HG02571 (cell line): ENCODE results near the gene UBE2G2.

Experiments
- ATAC-seq: cut with Tn5 transposase; IDR thresholded peaks from one replicate; pipeline ENCODE4 v1.9.1; 2021; ENCODE audit warnings: mild to moderate bottlenecking, moderate library complexity; ENCODE audit not compliant: unreplicated experiment

UBE2G2 gene

DNA sequence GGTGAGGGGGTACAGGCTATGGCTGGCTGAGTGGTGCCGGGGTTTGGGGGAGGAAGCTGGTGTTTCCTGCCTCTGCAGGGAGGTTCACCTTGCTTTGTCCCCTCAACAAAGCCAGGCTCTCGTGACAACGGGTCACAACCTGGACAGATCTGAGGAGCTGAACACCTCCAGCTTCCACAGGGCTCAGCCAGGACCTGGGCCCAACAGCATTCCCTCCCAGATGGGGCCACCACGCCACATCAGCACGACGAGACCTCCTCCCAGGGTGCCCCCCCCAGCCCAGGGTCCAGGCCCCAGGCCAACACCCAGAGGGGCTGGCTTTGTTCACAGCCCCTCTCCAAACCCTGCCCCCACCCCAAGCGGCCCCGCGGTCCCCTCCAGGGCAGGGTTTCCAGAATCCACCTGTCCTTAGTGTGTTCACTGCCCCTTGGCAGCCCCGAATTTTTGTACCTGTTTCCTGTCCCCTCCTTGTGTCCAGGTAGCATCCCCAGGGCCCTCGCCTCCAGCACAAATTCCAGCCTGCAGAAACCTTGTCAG is 34.7 kb downstream of the UBE2G2 start:
- no peak for ATAC-seq

DNA sequence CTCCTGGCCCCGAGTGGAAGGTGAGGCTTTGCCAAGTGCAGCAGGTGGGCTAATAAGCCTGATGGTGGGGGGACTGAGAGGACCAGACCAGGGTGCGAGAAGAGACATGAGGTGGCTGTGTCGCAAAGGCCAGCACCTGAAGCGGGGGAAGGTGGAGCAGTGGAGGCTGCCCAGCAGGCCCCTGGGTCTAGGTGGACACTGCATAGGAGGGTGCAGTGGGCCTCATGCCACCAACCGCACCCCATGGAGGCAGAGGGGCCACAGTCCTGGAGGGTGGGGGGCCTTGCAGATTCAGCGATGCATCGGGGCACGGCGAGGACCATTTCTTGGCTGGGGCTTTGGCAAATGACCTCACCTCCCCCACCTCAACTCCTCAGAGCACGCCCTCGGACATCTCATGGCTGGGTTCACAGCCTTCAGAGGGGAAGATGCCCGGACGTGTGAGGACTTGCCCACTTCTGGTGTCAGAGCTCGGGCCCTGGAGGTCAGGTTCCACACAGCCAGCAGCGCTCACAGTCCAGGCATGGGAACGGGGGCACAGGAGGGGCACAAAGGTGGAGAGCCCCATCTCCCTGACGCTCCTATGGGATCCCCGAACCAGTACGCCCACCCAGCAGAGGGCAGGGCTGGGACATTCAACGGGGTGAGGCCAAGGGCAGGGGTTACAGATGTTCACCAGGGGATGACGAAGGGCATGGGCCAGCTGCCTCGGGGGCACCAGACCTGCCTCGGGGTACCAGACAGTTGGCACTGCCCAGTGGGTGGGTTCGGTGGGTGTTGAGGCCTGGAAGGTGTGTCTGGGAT is 35.4 kb downstream of the UBE2G2 start:
- no peak for ATAC-seq

DNA sequence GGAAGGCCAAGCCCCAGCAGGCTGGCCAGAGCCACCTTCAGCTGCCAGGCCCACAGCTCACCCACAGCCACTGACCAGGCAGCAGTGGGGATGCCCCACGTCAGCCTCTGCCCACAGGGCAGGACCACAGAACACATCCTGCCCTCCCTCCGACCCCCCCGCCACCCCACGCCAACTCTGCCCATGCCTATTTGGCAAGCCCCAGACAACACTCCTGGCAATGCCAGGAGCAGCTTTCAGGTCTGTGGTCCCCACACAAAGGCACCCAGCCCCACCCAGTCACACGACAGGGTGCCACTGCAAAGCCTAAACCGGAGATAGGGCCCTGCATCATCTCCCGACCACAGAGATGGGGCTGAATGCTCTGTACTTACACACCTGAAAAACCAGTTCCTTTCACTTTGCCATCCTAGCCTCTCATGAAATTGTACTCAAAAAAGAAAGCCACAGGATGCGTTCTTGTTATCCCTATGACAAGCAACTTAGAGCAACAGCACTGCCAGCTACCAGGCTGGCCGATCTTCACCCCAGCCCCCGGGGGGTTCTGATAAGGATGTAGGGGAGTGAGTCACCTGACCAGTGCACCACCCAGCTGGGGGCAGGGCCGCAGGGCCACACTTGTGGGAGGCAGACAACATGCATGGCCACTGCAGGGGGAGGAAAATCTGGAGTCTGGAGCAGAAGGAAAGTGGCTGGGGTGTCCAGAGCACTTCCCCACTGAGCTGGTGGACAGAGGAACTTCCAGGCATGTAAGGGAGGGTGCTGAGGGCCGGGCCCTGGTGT is 36.2 kb downstream of the UBE2G2 start:
- ATAC-seq, result no peak

DNA sequence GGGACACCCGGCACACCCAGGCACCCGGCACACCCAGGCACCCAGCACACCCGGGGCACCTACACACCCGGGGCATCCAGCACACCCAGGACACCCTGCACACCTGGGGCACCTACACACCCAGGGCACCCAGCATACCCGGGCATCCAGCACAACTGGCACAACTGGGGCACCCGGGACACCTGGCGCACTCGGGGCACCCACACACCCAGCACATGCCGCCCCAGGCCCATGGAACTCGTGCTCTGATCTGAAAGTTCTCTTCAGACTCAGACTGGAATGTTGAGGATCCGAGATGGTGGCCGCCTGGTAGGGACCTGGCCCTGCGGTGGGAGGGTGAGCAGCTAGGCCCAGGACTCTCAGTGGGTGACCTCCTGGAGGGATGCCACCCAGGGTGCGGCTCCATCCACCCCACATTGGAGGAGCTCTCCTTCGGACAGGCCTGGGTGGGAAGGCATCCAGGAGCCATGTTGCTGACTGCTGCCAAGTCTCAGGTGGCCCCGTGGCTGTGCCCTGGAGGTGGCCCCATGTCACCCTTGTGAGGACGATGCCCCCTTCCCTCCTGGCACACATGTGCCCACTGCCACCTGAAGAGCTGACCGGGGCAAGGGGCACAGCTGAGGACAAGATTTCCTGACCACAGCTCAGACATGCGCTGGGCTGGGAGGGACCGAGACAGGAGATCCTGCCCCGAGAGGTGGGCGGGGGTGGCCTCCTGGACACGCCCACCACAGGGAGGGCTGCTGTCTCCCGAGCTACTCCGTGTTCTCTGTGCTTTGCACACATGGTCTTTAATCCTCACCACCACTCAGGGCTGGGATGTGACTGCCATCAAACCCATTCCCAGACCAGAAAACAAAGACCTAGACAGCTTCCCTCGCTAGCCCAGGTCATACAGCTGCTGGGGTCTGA is 37.0 kb downstream of the UBE2G2 start:
- ATAC-seq, result no peak

DNA sequence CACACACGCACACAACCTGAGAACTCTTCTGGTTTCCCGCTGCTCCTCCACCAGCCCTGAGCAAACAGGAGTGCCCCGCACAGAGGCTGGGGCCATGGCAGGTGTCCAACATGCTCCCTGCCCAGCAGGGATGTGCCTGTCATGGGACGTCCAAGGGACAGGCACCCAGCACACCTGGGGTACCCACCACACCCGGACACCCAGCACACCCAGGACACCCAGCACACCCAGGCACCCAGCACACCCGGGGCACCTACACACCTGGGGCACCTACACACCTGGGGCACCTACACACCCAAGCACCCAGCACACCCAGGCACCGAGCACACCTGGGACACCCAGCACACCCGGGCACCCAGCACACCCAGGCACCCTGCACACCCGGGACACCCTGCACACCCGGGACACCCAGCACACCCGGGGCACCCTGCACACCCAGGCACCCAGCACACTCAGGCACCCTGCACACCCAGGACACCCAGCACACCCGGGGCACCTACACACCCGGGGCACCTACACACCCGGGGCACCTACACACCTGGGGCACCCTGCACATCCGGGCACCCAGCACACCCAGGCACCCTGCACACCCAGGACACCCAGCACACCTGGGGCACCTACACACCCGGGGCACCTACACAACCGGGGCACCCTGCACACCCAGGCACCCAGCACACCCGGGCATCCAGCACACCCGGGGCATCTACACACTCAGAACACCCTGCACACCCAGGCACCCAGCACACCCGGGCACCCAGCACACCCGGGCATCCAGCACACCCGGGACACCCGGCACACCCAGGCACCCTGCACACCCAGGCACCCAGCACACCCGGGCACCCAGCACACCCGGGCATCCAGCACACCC is 37.9 kb downstream of the UBE2G2 start:
- no peak for ATAC-seq

DNA sequence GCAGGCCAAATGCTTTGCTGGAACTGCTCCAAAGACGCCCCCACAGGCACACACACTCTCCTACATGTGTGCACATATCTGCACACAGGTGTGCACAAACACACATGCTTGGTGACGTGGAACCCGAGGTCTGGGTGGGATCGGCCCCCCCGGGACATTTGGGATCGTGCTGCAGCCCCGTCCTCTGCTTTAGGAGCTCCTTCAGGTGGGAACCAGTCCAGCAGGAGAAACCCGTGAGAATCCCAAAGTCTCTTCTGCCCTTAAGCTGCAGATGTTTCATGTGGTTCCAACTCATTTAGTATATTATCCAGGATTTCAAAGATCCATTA is 38.6 kb downstream of the UBE2G2 start:
- no peak for ATAC-seq

DNA sequence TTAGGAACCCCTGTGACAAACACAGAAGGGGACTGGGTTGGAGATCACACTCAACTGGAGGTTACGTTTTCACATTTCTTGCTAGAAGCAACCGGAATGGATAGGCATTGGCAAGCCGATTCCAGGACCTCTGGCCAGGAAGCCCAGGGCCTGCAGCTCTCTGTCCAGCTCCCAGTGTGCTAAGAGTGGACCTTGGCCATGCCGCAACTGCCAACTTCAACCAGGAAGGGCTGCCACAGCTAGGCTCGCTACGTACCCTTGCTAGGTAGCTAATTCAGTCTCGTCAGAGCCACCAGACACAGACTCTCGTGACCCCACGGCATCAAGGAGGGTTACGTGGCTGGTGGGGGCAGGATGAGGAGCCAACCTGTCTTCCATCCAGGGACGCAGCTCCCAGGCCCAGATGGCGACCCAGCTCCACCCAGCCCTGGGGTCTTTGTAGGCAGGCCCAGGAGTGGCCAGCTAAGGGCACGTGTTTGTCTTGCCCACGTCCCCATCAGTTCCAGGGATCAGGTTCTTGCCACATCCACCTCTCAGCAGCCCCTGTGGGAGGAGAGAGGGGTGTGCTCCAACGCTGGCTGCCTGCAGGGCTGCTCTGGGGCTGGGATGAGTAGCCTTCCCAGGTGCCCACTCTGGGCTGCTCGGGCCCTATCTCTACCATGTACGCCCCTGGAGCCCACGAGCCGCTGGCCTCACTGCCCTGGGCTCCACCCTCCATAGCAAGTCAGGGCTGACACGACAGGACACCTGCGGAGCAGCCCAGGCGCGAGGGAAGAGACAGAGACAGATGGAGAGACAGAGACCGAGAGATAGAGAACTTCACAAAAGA is 39.2 kb downstream of the UBE2G2 start:
- no peak for ATAC-seq

DNA sequence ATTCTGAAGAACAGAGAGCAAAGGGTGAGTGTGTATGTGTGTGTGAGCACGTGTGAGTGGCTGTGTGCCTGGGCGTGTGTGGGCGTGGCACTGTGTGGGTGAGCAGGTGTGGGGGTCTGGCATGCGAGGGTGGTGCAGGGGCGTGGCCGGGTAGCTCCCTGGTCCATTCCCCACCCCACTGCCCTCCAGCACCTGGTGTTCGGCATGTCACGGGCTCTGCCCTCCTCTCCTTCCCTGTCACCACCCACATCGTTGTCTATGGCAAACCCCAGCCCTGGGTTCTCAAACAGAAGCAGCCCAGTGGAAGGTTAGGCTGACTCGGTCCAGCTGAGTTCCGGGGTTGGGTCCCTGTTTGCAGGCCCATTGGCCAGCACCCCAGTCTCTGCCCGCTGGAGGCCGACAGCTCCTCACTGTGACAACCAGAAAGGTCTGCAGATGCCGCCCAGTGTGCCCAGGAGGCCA is 39.8 kb downstream of the UBE2G2 start:
- ATAC-seq, result no peak

DNA sequence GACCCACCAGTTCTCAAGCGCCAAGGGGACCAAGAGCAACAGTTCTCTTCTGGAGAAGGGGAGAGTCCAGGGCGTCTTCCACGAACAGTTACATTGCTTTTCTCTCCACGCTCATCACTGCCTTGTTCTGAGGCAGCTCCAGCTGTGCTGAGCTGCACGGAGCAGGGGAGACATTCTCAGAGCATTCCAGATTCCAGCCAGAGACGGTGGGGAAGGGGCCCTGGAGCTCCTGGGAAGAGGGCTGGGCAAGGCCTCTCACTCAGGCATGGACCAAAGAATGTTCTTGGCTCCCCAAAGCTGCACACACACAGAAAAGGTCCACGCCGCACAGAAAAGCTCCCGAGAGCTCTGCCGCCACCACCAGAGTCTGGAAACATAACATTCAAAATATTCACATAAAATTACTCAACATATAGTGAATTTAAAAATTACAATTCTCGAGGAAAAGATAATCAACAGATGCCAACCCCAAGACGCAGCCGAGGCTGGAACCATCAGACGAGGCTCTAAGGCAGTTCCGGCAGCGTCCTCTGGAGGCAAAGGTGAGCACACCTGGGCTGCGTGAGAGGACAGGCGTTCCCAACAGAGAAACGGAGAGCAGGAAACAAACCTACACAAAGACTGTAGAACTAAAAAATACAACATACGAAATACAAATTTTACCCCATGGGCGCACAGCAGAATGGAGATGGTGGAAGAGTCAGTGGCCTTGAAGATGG is 40.5 kb downstream of the UBE2G2 start:
- ATAC-seq, result no peak

DNA sequence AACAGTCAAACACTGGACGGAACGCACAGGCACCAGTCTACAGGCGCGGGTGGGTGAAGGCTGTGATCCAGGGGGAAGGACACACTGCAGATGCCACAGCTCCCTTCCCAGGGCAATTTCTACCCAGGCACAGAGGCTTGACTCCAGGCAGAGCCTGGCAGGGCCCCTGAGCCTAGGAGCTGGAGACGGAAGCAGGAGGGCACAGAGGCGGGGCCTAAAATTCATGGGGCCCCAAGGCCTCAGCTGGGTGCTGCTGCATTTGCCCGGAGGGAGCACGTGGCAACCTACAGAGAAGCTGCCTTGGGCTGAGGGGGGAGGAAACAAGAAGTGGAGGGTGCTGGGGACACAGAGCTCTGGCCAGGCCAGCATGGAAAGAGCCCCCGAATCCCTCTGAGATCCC is 41.2 kb downstream of the UBE2G2 start:
- ATAC-seq, result no peak

DNA sequence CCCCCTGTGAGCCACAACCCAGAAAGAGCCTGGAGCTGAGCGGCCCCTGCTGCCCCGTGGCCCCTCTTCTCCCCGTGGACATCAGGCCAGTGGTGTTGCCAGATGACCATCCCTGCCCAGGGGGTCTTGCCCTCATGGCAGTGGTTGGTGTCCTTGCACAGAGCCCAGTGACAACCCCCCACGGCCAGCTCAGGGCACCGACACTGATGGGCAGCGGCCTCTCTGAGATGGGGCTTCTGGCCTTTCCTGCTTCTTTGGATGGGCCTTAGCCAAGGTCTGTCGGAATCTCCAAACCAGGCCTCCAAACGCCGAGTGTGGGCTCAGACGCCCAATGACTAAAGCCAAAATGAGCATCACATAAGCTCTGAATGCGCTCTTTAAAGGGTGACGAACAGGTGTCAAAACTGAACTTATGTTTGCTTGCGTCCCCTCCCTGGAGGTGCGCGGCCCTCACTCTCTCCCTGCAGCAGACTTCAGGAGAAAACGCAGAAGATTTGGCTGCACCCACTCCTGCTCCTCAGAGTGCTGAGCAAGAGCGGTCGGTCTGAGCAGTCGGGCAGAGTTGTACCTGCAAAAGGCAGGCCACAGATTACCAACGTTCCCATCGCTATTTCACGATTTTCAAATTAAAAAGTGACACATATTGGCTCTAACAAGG is 41.9 kb downstream of the UBE2G2 start:
- no peak for ATAC-seq

DNA sequence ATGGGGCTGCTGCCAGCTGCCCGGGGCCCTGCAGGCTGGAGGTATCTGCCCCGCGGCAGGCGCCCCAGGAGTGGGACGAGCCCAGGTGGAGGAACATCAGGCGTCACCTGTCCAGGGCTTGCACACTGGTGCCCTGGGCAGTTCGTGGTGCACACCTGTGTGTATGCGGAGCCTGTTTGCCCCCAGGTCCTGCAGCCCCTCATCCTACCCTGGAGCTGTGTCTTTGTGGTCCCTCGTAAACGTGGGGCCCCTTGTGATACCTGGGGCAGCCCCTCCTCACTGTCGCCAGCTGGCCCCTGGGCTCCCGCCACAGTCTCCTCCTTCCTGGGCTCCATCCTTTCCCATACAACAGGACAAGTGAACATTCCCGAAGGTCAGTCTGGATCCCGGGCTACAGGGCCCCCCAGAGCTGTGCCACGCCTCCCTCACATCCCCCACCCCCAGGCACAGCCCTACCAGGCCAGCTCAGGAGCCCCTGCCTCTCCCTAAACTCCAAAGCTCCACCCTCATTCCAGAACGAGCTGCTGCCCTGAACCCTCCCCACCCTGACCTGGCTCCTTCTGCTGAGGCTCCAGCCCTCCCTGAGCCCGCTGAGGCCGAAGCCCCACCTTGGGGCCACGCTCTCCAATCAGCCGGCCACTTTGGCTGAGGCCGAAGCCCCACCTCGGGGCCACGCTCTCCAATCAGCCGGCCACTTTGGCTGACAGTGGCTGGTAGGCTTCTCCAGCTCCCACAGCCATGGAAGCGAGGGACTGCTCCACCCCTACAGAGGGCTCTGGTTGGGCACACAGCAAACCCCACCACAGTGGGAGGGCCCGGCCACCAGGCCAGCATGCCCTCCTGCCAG is 42.6 kb downstream of the UBE2G2 start:
- ATAC-seq, result no peak

DNA sequence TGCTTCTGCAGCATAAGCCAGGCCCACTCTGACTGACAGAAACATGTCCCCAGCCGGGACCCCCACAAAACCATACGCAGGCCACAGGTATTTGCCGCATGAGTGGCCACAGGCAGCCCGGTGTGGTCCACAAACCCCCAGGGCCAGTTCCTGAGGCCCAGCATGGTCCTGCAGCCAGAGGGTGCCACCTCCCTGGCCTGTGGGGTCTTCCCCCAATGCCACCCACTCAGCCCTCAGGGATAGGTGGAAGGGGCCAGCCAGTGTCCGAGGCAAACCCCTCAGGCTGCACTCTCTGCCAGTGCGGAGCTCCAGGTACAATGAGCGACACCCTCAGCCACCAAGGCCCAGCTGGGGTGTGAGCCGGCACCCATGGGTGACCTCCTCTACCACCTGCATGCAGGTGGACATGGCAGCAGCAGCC is 43.5 kb downstream of the UBE2G2 start:
- no peak for ATAC-seq

DNA sequence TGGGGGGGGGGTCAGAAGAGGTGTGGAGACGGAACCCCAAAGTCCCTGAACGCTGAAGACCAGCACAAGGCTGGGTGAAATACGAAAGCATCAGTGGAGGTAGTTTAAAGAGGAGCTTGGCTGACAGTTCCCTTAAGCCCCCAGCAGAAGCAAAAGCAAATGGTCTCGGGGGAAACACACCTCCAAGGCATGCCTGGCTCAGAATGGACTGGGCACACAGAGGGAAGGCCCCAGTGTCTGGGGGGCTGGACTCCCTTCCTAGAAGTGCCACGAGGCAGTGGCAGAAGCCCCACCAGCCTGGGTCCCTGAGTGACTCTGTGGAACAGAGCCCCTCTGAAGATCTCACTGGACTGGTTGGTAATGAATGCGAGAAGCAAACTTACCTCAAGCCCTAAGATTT is 43.9 kb downstream of the UBE2G2 start:
- ATAC-seq, result no peak

DNA sequence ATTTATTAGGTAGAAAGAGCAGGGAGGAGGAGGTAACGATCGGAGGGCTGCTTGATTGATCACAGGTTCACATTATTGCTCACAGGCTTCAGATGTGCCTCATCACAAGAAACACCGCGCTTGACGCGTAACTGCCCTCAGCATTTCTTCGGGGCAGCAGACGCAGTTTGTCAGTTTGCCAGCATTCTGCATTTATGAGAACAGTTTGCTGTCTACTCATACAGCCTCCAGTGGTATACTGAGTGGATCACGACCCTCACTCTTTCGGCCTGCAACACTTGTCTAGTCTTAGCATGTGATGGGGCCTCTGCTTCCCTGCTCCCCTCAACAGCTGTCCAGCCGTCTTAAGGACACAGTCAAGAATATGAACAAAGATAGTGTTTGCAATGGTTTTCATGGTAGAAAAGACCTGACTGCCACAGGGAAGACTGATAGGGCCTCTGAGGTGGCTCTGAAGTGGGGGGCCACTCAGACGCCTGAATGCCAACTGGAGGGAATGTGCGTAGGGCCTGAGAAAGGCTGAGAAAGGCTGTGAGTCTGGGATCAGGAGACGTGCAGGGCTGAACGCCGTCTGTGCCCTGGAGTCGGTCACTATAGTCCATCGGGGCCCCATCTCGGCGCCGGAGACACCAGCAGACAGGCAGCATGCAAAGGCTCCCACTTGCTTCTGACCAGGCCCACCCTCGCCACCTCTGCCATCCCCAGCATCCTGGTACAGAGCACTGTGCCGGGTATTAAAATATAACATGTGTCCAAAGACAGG is 45.0 kb downstream of the UBE2G2 start:
- no peak for ATAC-seq

DNA sequence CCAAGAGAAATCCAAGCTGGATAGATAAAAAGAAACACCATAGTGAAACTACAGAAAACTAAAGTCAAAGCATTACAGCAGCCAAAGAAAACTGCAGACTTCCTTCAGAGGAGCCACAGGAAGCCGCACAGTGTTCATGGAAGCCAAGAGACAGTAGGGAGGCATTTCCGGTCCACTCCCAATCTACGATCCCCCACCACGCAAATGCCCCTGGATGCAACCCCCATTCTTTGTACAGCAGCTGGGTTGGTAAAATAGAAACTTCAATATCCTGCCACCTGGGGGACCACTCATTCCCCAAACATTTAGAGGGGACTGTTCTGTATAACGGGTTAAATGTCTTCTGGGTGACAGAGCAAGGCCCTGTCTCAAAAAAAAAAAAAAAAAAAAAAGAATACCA is 46.4 kb downstream of the UBE2G2 start:
- ATAC-seq, result no peak
